Fibroblast of skin of back (primary cell): ENCODE measurements around the gene INTS3.
"Not testable (repeated sequence)": the region's sequence is repeated elsewhere in the genome, so short reads cannot be mapped to it uniquely, and the experiment has no call there.

Experiments used
- DNase-seq: peaks from one replicate; pipeline ENCODE4 v3.0.0-alpha.2; 2013

Gene INTS3

GRCh38 chr1:153760440-153760839 is 32.6 kb downstream of the INTS3 start:
- no peak for DNase-seq

GRCh38 chr1:153763365-153764225 is 35.7 kb downstream of the INTS3 start:
- DNase-seq: no peak

GRCh38 chr1:153764310-153764709 is 36.5 kb downstream of the INTS3 start:
- DNase-seq: no peak

- DNase-seq: not testable (repeated sequence)
Measured at GRCh38 chr1:153766663-153767062, 38.8 kb downstream of the INTS3 start.

- no peak for DNase-seq
Measured at GRCh38 chr1:153767519-153767918, 39.7 kb downstream of the INTS3 start.

GRCh38 chr1:153768316-153769181 is 40.7 kb downstream of the INTS3 start:
- DNase-seq: no peak

GRCh38 chr1:153769221-153769620 is 41.4 kb downstream of the INTS3 start:
- DNase-seq: no peak

GRCh38 chr1:153770797-153771196 is 42.9 kb downstream of the INTS3 start:
- DNase-seq: peak; percentile 15

GRCh38 chr1:153771261-153771660 is 43.4 kb downstream of the INTS3 start:
- DNase-seq: no peak

- no peak for DNase-seq
Measured at GRCh38 chr1:153771841-153772593, 44.2 kb downstream of the INTS3 start.

GRCh38 chr1:153773096-153773921 is 45.5 kb downstream of the INTS3 start:
- DNase-seq: no peak

- no peak for DNase-seq
Measured at GRCh38 chr1:153774026-153774595, 46.3 kb downstream of the INTS3 start.

- DNase-seq: peak; percentile 54
Measured at GRCh38 chr1:153774780-153775457, 47.1 kb downstream of the INTS3 start, which contains the start of gene SLC27A3. TSS of gene SLC27A3 (plus strand) at chr1:153775407. CDS start at chr1:153775498, 91 bp downstream.

- DNase-seq: peak; percentile 49
Measured at GRCh38 chr1:153775458-153776327, 47.8 kb downstream of the INTS3 start.

GRCh38 chr1:153776352-153776751 is 48.5 kb downstream of the INTS3 start:
- no peak for DNase-seq

- DNase-seq: no peak
Measured at GRCh38 chr1:153776845-153777370, 49.1 kb downstream of the INTS3 start.

- DNase-seq: no peak
Measured at GRCh38 chr1:153777648-153778047, 49.8 kb downstream of the INTS3 start.

- no peak for DNase-seq
Measured at GRCh38 chr1:153778051-153778823, 50.4 kb downstream of the INTS3 start.
